ENCODE results near the gene KLHL41.

Gene KLHL41

GRCh38 chr2:169493360-169493759 is 16.1 kb upstream of the KLHL41 start:
- no peak overlapping the region for H3K23ac ChIP-seq (ENCODE audit: low read length)
- H3K9ac ChIP-seq (ENCODE audit: low read length), result no peak overlapping the region
- no peak overlapping the region for H2BK120ac ChIP-seq (ENCODE audit: low read depth, low read length)
- H3K27ac ChIP-seq (ENCODE audit: low read depth, low read length), result no peak overlapping the region
- no peak overlapping the region for H3K4me2 ChIP-seq (ENCODE audit: low read length)
- no peak overlapping the region for H2BK5ac ChIP-seq (ENCODE audit: low read length)
- H3K79me2 ChIP-seq (ENCODE audit: control insufficient read depth, insufficient read depth, low read length), result no peaks in the 10 kb centered on the region
- H4K5ac ChIP-seq (ENCODE audit: low read length), result no peak overlapping the region
- WGBS (ENCODE audit: extremely low coverage, insufficient coverage, low lambda C conversion rate), result no CpG with 5 or more reads among the region's 2 CpGs
- no peak overlapping the region for H3K56ac ChIP-seq (ENCODE audit: low read length)
- H3K18ac ChIP-seq (ENCODE audit: low read length), result no peak overlapping the region
- H3K79me1 ChIP-seq (ENCODE audit: low read length), result no peaks in the 10 kb centered on the region
- no peaks in the 10 kb centered on the region for H3K27me3 ChIP-seq (ENCODE audit: insufficient read depth, low read length, poor library complexity)
- H3K36me3 ChIP-seq (ENCODE audit: control insufficient read depth, insufficient read depth, low read length), result no peaks in the 10 kb centered on the region
- H3K4me1 ChIP-seq (ENCODE audit: control insufficient read depth, low read depth, low read length), result no peaks in the 10 kb centered on the region
- no peak overlapping the region for H2AK5ac ChIP-seq (ENCODE audit: low read length)
- no peak overlapping the region for H3K4me3 ChIP-seq (ENCODE audit: low read length)
- no peak overlapping the region for H2BK15ac ChIP-seq (replicated peaks; ENCODE audit: low read depth)
- H4K8ac ChIP-seq (ENCODE audit: low read depth, low read length), result no peak overlapping the region
- no peak overlapping the region for H3K4ac ChIP-seq (ENCODE audit: low read depth, low read length)
- no peak for DNase-seq

GRCh38 chr2:169495310-169495928 is 14.1 kb upstream of the KLHL41 start:
- Histone ChIP-seq H3K4me2 (ENCODE audit: low read length) (no peak overlapping the region), H3K4me1 (ENCODE audit: control insufficient read depth, low read depth, low read length) (no peaks in the 10 kb centered on the region), H2BK5ac (ENCODE audit: low read length) (no peak overlapping the region), H4K5ac (ENCODE audit: low read length) (no peak overlapping the region), H3K56ac (ENCODE audit: low read length) (no peak overlapping the region), H3K4ac (ENCODE audit: low read depth, low read length) (no peak overlapping the region), H3K9ac (ENCODE audit: low read length) (no peak overlapping the region), H3K27ac (ENCODE audit: low read depth, low read length) (no peak overlapping the region), H3K79me2 (ENCODE audit: control insufficient read depth, insufficient read depth, low read length) (no peaks in the 10 kb centered on the region), H2BK120ac (ENCODE audit: low read depth, low read length) (no peak overlapping the region), H3K79me1 (ENCODE audit: low read length) (no peaks in the 10 kb centered on the region), H3K23ac (ENCODE audit: low read length) (no peak overlapping the region), H2BK15ac (replicated peaks; ENCODE audit: low read depth) (no peak overlapping the region), H4K8ac (ENCODE audit: low read depth, low read length) (no peak overlapping the region), H3K27me3 (ENCODE audit: insufficient read depth, low read length, poor library complexity) (no peaks in the 10 kb centered on the region), H3K18ac (ENCODE audit: low read length) (no peak overlapping the region), H3K36me3 (ENCODE audit: control insufficient read depth, insufficient read depth, low read length) (no peaks in the 10 kb centered on the region), H3K4me3 (ENCODE audit: low read length) (no peak overlapping the region), H2AK5ac (ENCODE audit: low read length) (no peak overlapping the region)
- WGBS (ENCODE audit: extremely low coverage, insufficient coverage, low lambda C conversion rate), result no CpG with 5 or more reads among the region's 5 CpGs
- DNase-seq, result no peak

- Histone ChIP-seq H3K79me1 (ENCODE audit: low read length) (no peaks in the 10 kb centered on the region), H3K4me3 (ENCODE audit: low read length) (no peak overlapping the region), H4K8ac (ENCODE audit: low read depth, low read length) (no peak overlapping the region), H3K4me2 (ENCODE audit: low read length) (no peak overlapping the region), H3K27ac (ENCODE audit: low read depth, low read length) (no peak overlapping the region), H2BK120ac (ENCODE audit: low read depth, low read length) (no peak overlapping the region), H3K79me2 (ENCODE audit: control insufficient read depth, insufficient read depth, low read length) (no peaks in the 10 kb centered on the region), H3K4me1 (ENCODE audit: control insufficient read depth, low read depth, low read length) (no peaks in the 10 kb centered on the region), H3K18ac (ENCODE audit: low read length) (no peak overlapping the region), H3K27me3 (ENCODE audit: insufficient read depth, low read length, poor library complexity) (no peaks in the 10 kb centered on the region), H3K36me3 (ENCODE audit: control insufficient read depth, insufficient read depth, low read length) (no peaks in the 10 kb centered on the region), H4K5ac (ENCODE audit: low read length) (no peak overlapping the region), H3K9ac (ENCODE audit: low read length) (no peak overlapping the region), H3K56ac (ENCODE audit: low read length) (no peak overlapping the region), H3K4ac (ENCODE audit: low read depth, low read length) (no peak overlapping the region), H3K23ac (ENCODE audit: low read length) (no peak overlapping the region), H2BK15ac (replicated peaks; ENCODE audit: low read depth) (no peak overlapping the region), H2BK5ac (ENCODE audit: low read length) (no peak overlapping the region), H2AK5ac (ENCODE audit: low read length) (no peak overlapping the region)
- no peak for DNase-seq
- WGBS (ENCODE audit: extremely low coverage, insufficient coverage, low lambda C conversion rate), result no CpG with 5 or more reads among the region's 19 CpGs
These were observed 4.9 kb upstream of the KLHL41 start for GRCh38 chr2:169504651-169505050.

- Histone ChIP-seq H3K27ac (ENCODE audit: low read depth, low read length) (no peak overlapping the region), H3K23ac (ENCODE audit: low read length) (no peak overlapping the region), H3K9ac (ENCODE audit: low read length) (no peak overlapping the region), H3K36me3 (ENCODE audit: control insufficient read depth, insufficient read depth, low read length) (no peaks in the 10 kb centered on the region), H2BK15ac (replicated peaks; ENCODE audit: low read depth) (no peak overlapping the region), H2BK120ac (ENCODE audit: low read depth, low read length) (no peak overlapping the region), H3K79me2 (ENCODE audit: control insufficient read depth, insufficient read depth, low read length) (no peaks in the 10 kb centered on the region), H3K4me3 (ENCODE audit: low read length) (no peak overlapping the region), H3K4me2 (ENCODE audit: low read length) (no peak overlapping the region), H3K27me3 (ENCODE audit: insufficient read depth, low read length, poor library complexity) (no peaks in the 10 kb centered on the region), H3K18ac (ENCODE audit: low read length) (no peak overlapping the region), H4K5ac (ENCODE audit: low read length) (no peak overlapping the region), H2BK5ac (ENCODE audit: low read length) (no peak overlapping the region), H3K4me1 (ENCODE audit: control insufficient read depth, low read depth, low read length) (no peaks in the 10 kb centered on the region), H3K56ac (ENCODE audit: low read length) (no peak overlapping the region), H3K4ac (ENCODE audit: low read depth, low read length) (no peak overlapping the region), H4K8ac (ENCODE audit: low read depth, low read length) (no peak overlapping the region), H3K79me1 (ENCODE audit: low read length) (no peaks in the 10 kb centered on the region), H2AK5ac (ENCODE audit: low read length) (no peak overlapping the region)
- DNase-seq, result no peak
These were observed 1.8 kb upstream of the KLHL41 start for GRCh38 chr2:169507698-169508097.

DNA sequence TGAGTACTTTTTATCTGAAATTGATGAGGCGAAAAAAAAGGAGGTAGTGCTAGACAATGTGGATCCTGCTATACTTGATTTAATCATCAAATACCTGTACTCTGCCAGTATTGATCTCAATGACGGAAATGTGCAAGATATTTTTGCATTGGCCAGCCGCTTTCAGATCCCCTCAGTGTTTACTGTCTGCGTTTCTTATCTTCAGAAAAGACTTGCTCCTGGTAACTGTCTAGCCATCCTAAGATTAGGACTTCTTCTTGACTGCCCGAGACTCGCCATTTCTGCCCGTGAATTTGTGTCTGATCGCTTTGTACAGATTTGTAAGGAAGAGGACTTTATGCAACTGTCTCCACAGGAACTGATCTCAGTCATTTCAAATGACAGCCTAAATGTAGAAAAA is 453 bp downstream of the KLHL41 start:
- no peak overlapping the region for H2BK120ac ChIP-seq (ENCODE audit: low read depth, low read length)
- H3K4me1 ChIP-seq (ENCODE audit: control insufficient read depth, low read depth, low read length), result no peaks in the 10 kb centered on the region
- DNase-seq, result no peak
- H2AK5ac ChIP-seq (ENCODE audit: low read length), result no peak overlapping the region
- H3K9ac ChIP-seq (ENCODE audit: low read length), result no peak overlapping the region
- no peak overlapping the region for H3K56ac ChIP-seq (ENCODE audit: low read length)
- no peak overlapping the region for H3K4me3 ChIP-seq (ENCODE audit: low read length)
- H3K27ac ChIP-seq (ENCODE audit: low read depth, low read length), result no peak overlapping the region
- no peak overlapping the region for H3K23ac ChIP-seq (ENCODE audit: low read length)
- no CpG with 5 or more reads among the region's 8 CpGs for WGBS (ENCODE audit: extremely low coverage, insufficient coverage, low lambda C conversion rate)
- H3K79me1 ChIP-seq (ENCODE audit: low read length), result no peaks in the 10 kb centered on the region
- no peaks in the 10 kb centered on the region for H3K27me3 ChIP-seq (ENCODE audit: insufficient read depth, low read length, poor library complexity)
- H4K8ac ChIP-seq (ENCODE audit: low read depth, low read length), result no peak overlapping the region
- H3K36me3 ChIP-seq (ENCODE audit: control insufficient read depth, insufficient read depth, low read length), result no peaks in the 10 kb centered on the region
- H3K18ac ChIP-seq (ENCODE audit: low read length), result no peak overlapping the region
- no peak overlapping the region for H4K5ac ChIP-seq (ENCODE audit: low read length)
- H2BK5ac ChIP-seq (ENCODE audit: low read length), result no peak overlapping the region
- H3K4ac ChIP-seq (ENCODE audit: low read depth, low read length), result no peak overlapping the region
- H3K4me2 ChIP-seq (ENCODE audit: low read length), result no peak overlapping the region
- H3K79me2 ChIP-seq (ENCODE audit: control insufficient read depth, insufficient read depth, low read length), result no peaks in the 10 kb centered on the region
- H2BK15ac ChIP-seq (replicated peaks; ENCODE audit: low read depth), result no peak overlapping the region

DNA sequence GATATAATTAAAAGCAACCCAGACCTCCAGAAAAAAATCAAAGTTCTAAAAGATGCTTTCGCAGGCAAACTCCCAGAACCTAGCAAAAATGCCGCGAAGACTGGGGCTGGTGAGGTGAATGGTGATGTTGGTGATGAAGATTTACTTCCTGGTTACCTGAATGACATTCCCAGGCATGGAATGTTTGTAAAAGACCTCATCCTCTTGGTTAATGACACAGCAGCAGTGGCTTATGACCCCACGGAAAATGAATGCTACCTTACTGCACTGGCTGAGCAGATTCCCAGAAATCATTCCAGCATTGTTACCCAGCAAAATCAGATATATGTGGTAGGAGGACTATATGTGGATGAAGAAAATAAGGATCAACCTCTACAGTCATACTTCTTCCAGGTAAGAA is 994 bp downstream of the KLHL41 start:
- peak; percentile 27 for DNase-seq
- Histone ChIP-seq H3K9ac (ENCODE audit: low read length) (no peak overlapping the region), H2BK15ac (replicated peaks; ENCODE audit: low read depth) (no peak overlapping the region), H2AK5ac (ENCODE audit: low read length) (no peak overlapping the region), H3K36me3 (ENCODE audit: control insufficient read depth, insufficient read depth, low read length) (no peaks in the 10 kb centered on the region), H4K8ac (ENCODE audit: low read depth, low read length) (no peak overlapping the region), H3K79me2 (ENCODE audit: control insufficient read depth, insufficient read depth, low read length) (no peaks in the 10 kb centered on the region), H3K23ac (ENCODE audit: low read length) (no peak overlapping the region), H4K5ac (ENCODE audit: low read length) (no peak overlapping the region), H3K4me2 (ENCODE audit: low read length) (no peak overlapping the region), H3K79me1 (ENCODE audit: low read length) (no peaks in the 10 kb centered on the region), H3K4ac (ENCODE audit: low read depth, low read length) (no peak overlapping the region), H3K18ac (ENCODE audit: low read length) (no peak overlapping the region), H3K4me1 (ENCODE audit: control insufficient read depth, low read depth, low read length) (no peaks in the 10 kb centered on the region), H3K4me3 (ENCODE audit: low read length) (no peak overlapping the region), H2BK5ac (ENCODE audit: low read length) (no peak overlapping the region), H3K27me3 (ENCODE audit: insufficient read depth, low read length, poor library complexity) (no peaks in the 10 kb centered on the region), H3K27ac (ENCODE audit: low read depth, low read length) (no peak overlapping the region), H2BK120ac (ENCODE audit: low read depth, low read length) (no peak overlapping the region), H3K56ac (ENCODE audit: low read length) (no peak overlapping the region)
- WGBS (ENCODE audit: extremely low coverage, insufficient coverage, low lambda C conversion rate), result no CpG with 5 or more reads among the region's 4 CpGs

All from mesendoderm (in vitro differentiated cells).